Right cardiac atrium (tissue), 5 donors: ENCODE data around the gene TSHZ3. TPM values are rescaled to one million over a fixed set of nuclear protein-coding genes. Genes with fewer than 3 reads are reported as not detected.

ENCODE experiments used
- ATAC-seq, 2 donors: fragments of 200-7000 bp; cut with Tn5 transposase; one replicate each; pipeline versions ENCODE4 v1.8.0 to v1.9.1; 2020; ENCODE audit warnings: moderate library complexity in 2 of 2, mild to moderate bottlenecking in 1 of 2
- DNase-seq, 3 donors: peaks; one replicate each; pipeline ENCODE4 v3.0.0-alpha.2; 2020
- H3K27ac ChIP-seq: one replicate; pipeline ENCODE4 v1.5.1; 2013; ENCODE audit warnings: mild to moderate bottlenecking, low read length, control low read depth, moderate library complexity
- H3K27me3 ChIP-seq: one replicate; pipeline ENCODE4 v1.6.1; 2013; ENCODE audit not compliant: control insufficient read depth, insufficient read depth
- H3K4me1 ChIP-seq: one replicate; pipeline ENCODE4 v1.6.1; 2013; ENCODE audit warnings: low read length; ENCODE audit not compliant: control insufficient read depth, insufficient read depth
- H3K4me3 ChIP-seq: one replicate; pipeline ENCODE4 v1.5.1; 2013; ENCODE audit warnings: low read length, control low read depth
- H3K9me3 ChIP-seq: one replicate; pipeline ENCODE4 v1.6.1; 2013; ENCODE audit warnings: low read length; ENCODE audit not compliant: control insufficient read depth
- WGBS: extraction: QIAGEN DNeasy Blood & Tissue Kit; methylation state at CpG from one replicate; pipeline ENCODE4 v1.1.7; 2013; 5-methylcytosine and 5-hydroxymethylcytosine counted together
- intact Hi-C, 4 donors: fragments of 100-400 bp; cut with DNase I; formaldehyde crosslinking; loops; one replicate each; pipeline versions ENCODE4 v1.11.0 to v1.14.0; 2022 to 2023
- polyA plus RNA-seq: library from polyadenylated mRNA; stranded (reverse); fragments of 200-250 nt; gene quantifications from one replicate; pipeline ENCODE4 v1.2.3, GENCODE V29; 2013
- total RNA-seq, 4 donors: library from RNA; stranded (reverse); fragmentation: NEBNext Ultra II Directional; extraction: Animal tissue kit (Norgen Biotek cat#: 25700); gene quantifications; one replicate each; pipeline ENCODE4 v1.2.1, GENCODE V29; 2021
- donor health status: healthy with polysubstance abuse.
- donor health status: DM: no; HTN: yes; CAD: no.
- donor health status: DM: no; HTN: no; CAD: no.
- donor health status: DM: no; HTN: yes; CAD: no; lungs with severe emphysema.
- donor health status: DM: yes; HTN: yes; CAD: no.

Gene TSHZ3
- total and polyA plus RNA-seq, 5 donors = 1.5 to 7.0 (median 3.9) TPM

GRCh38 chr19:31318790-31319425, 30.3 kb downstream of the TSHZ3 start:
- Histone ChIP-seq H3K4me1 (peaks cover 9% of the 10 kb centered on the region), H3K4me3 (no peak overlapping the region), H3K9me3 (no peaks in the 10 kb centered on the region), H3K27me3 (no peaks in the 10 kb centered on the region), H3K27ac (no peak overlapping the region)
- no peak for ATAC-seq
- intact Hi-C loops = no loop called here
- 54% methylated on average over 6 of the region's 6 CpGs for WGBS
- no peak for DNase-seq

- DNase-seq (no peak), ATAC-seq (no peak)
- Histone ChIP-seq H3K4me3 (no peak overlapping the region), H3K27ac (peak overlapping the region; percentile 63), H3K27me3 (no peaks in the 10 kb centered on the region), H3K9me3 (no peaks in the 10 kb centered on the region), H3K4me1 (peaks cover 9% of the 10 kb centered on the region)
- intact Hi-C loops = no loop called here
- WGBS = 37% methylated on average over 11 of the region's 11 CpGs
Observed at GRCh38 chr19:31317570-31317969, 31.7 kb downstream of the TSHZ3 start.

GRCh38 chr19:31317093-31317492, 32.1 kb downstream of the TSHZ3 start:
- no peaks in the 10 kb centered on the region for H3K9me3 ChIP-seq
- H3K4me1 ChIP-seq = peaks cover 9% of the 10 kb centered on the region
- peak overlapping the region; percentile 63 for H3K27ac ChIP-seq
- no peak overlapping the region for H3K4me3 ChIP-seq
- 52% methylated on average over 6 of the region's 6 CpGs for WGBS
- ATAC-seq (peak; percentile 12 to 38), DNase-seq (peak in 1 of 3 donors; percentile 65)
- no peaks in the 10 kb centered on the region for H3K27me3 ChIP-seq
- intact Hi-C loops = no loop called here

GRCh38 chr19:31316201-31316951, 32.9 kb downstream of the TSHZ3 start:
- no peaks in the 10 kb centered on the region for H3K27me3 ChIP-seq
- peaks cover 9% of the 10 kb centered on the region for H3K4me1 ChIP-seq
- DNase-seq (peak in 2 of 3 donors; percentile 57 to 77), ATAC-seq (peak; percentile 85 to 87)
- peak overlapping the region; percentile 17 for H3K27ac ChIP-seq
- 34% methylated on average over 12 of the region's 12 CpGs for WGBS
- no peak overlapping the region for H3K4me3 ChIP-seq
- H3K9me3 ChIP-seq = no peaks in the 10 kb centered on the region
- intact Hi-C loops = no loop called here

- Histone ChIP-seq H3K4me1 (peaks cover 9% of the 10 kb centered on the region), H3K9me3 (no peaks in the 10 kb centered on the region), H3K4me3 (no peak overlapping the region), H3K27ac (no peak overlapping the region), H3K27me3 (no peaks in the 10 kb centered on the region)
- intact Hi-C loops = no loop called here
- DNase-seq (no peak), ATAC-seq (no peak)
- WGBS = 48% methylated on average over 5 of the region's 5 CpGs
Observed at GRCh38 chr19:31315652-31316051, 33.6 kb downstream of the TSHZ3 start.

GRCh38 chr19:31314849-31315629, 34.2 kb downstream of the TSHZ3 start:
- whole genome bisulfite sequencing = 66% methylated on average over 14 of the region's 14 CpGs
- no peak overlapping the region for H3K27ac ChIP-seq
- H3K4me1 ChIP-seq = peaks cover 9% of the 10 kb centered on the region
- H3K4me3 ChIP-seq = no peak overlapping the region
- no peak for DNase-seq
- peak in 1 of 2 donors; percentile 13 for ATAC-seq
- H3K9me3 ChIP-seq = no peaks in the 10 kb centered on the region
- intact Hi-C loops = no loop called here
- H3K27me3 ChIP-seq = no peaks in the 10 kb centered on the region

GRCh38 chr19:31314156-31314555, 35.1 kb downstream of the TSHZ3 start:
- no peak overlapping the region for H3K4me3 ChIP-seq
- ATAC-seq (no peak), DNase-seq (no peak)
- peaks cover 9% of the 10 kb centered on the region for H3K4me1 ChIP-seq
- 92% methylated on average over 10 of the region's 10 CpGs for WGBS
- no peak overlapping the region for H3K27ac ChIP-seq
- H3K27me3 ChIP-seq = no peaks in the 10 kb centered on the region
- intact Hi-C loops = no loop called here
- H3K9me3 ChIP-seq = no peaks in the 10 kb centered on the region

GRCh38 chr19:31313291-31314030, 35.8 kb downstream of the TSHZ3 start:
- 92% methylated on average over 20 of the region's 20 CpGs for WGBS
- Histone ChIP-seq H3K4me1 (peaks cover 7% of the 10 kb centered on the region), H3K9me3 (no peaks in the 10 kb centered on the region), H3K4me3 (no peak overlapping the region), H3K27me3 (no peaks in the 10 kb centered on the region), H3K27ac (no peak overlapping the region)
- DNase-seq (no peak), ATAC-seq (no peak)
- intact Hi-C loops = no loop called here

- WGBS = 73% methylated on average over 10 of the region's 10 CpGs
- peaks cover 7% of the 10 kb centered on the region for H3K4me1 ChIP-seq
- no peak overlapping the region for H3K27ac ChIP-seq
- H3K27me3 ChIP-seq = no peaks in the 10 kb centered on the region
- ATAC-seq (no peak), DNase-seq (no peak)
- H3K9me3 ChIP-seq = no peaks in the 10 kb centered on the region
- no peak overlapping the region for H3K4me3 ChIP-seq
- intact Hi-C loops = no loop called here
Observed at GRCh38 chr19:31312677-31313244, 36.5 kb downstream of the TSHZ3 start.

- Histone ChIP-seq H3K27me3 (no peaks in the 10 kb centered on the region), H3K27ac (no peak overlapping the region), H3K4me3 (no peak overlapping the region), H3K9me3 (no peaks in the 10 kb centered on the region), H3K4me1 (peaks cover under 1% of the 10 kb centered on the region)
- 73% methylated on average over 7 of the region's 7 CpGs for WGBS
- intact Hi-C loops = no loop called here
- DNase-seq (peak in 1 of 3 donors; percentile 35), ATAC-seq (no peak)
Observed at GRCh38 chr19:31312009-31312676, 37.1 kb downstream of the TSHZ3 start.
